B cell (primary cell): ENCODE measurements around the gene ATF1.

Source experiments
- CTCF ChIP-seq: fragments of 200-600 bp; IDR thresholded peaks from one replicate; pipeline ENCODE4 v1.8.0; 2022; ENCODE audit warnings: antibody characterized with exemption, mild to moderate bottlenecking
- EZH2 ChIP-seq: IDR thresholded peaks from 2 replicates; pipeline ENCODE4 v1.6.1; 2012; ENCODE audit warnings: borderline replicate concordance, low read depth, mild to moderate bottlenecking, moderate library complexity, low read length; ENCODE audit not compliant: insufficient read depth, poor library complexity, severe bottlenecking

- TF ChIP-seq CTCF (no peak), EZH2 (no peak)
These were observed 30.2 kb upstream of the ATF1 start for GRCh38 chr12:50733706-50734105.
